ENCODE measurements around the gene RHBG.

RHBG gene

GRCh38 chr1:156407760-156408159 lies 38.7 kb downstream of the RHBG start:
- DNase-seq (ENCODE audit: low read depth) = no peak

GRCh38 chr1:156409439-156409838 lies 40.4 kb downstream of the RHBG start:
- DNase-seq (ENCODE audit: low read depth) = no peak

- no peak for DNase-seq (ENCODE audit: low read depth)
These were observed 41.2 kb downstream of the RHBG start for GRCh38 chr1:156410238-156410637.

- DNase-seq (ENCODE audit: low read depth) = no peak
These were observed 41.7 kb downstream of the RHBG start for GRCh38 chr1:156410740-156411139.

- no peak for DNase-seq (ENCODE audit: low read depth)
These were observed 43.8 kb downstream of the RHBG start for GRCh38 chr1:156412653-156413321.

- DNase-seq (ENCODE audit: low read depth) = no peak
These were observed 44.6 kb downstream of the RHBG start for GRCh38 chr1:156413391-156414246.

- no peak for DNase-seq (ENCODE audit: low read depth)
These were observed 45.6 kb downstream of the RHBG start for GRCh38 chr1:156414461-156415064.

- no peak for DNase-seq (ENCODE audit: low read depth)
These were observed 48.0 kb downstream of the RHBG start for GRCh38 chr1:156416993-156417392.

GRCh38 chr1:156417401-156418020 lies 48.5 kb downstream of the RHBG start:
- DNase-seq (ENCODE audit: low read depth) = no peak

- no peak for DNase-seq (ENCODE audit: low read depth)
These were observed 49.5 kb downstream of the RHBG start for GRCh38 chr1:156418416-156419070.

- DNase-seq (ENCODE audit: low read depth) = no peak
These were observed 50.8 kb downstream of the RHBG start for GRCh38 chr1:156419854-156420204.

GRCh38 chr1:156420205-156421061 lies 51.4 kb downstream of the RHBG start:
- no peak for DNase-seq (ENCODE audit: low read depth)

GRCh38 chr1:156421062-156421938 lies 52.3 kb downstream of the RHBG start:
- DNase-seq (ENCODE audit: low read depth) = peak; percentile 63

GRCh38 chr1:156421939-156422601 lies 53.1 kb downstream of the RHBG start:
- DNase-seq (ENCODE audit: low read depth) = no peak

GRCh38 chr1:156422602-156423091 lies 53.6 kb downstream of the RHBG start:
- DNase-seq (ENCODE audit: low read depth) = no peak

- DNase-seq (ENCODE audit: low read depth) = no peak
These were observed 54.7 kb downstream of the RHBG start for GRCh38 chr1:156423422-156424352.

- DNase-seq (ENCODE audit: low read depth) = no peak
These were observed 55.9 kb downstream of the RHBG start for GRCh38 chr1:156424806-156425432.

- no peak for DNase-seq (ENCODE audit: low read depth)
These were observed 56.9 kb downstream of the RHBG start for GRCh38 chr1:156425943-156426342.

All from activated T-cell treated with anti-CD3 and anti-CD28 coated beads for 48 hours (primary cell).